HG03139 (cell line): Measurements from ENCODE around the gene DGKQ.
"Not testable (repeated sequence)": the region's sequence is repeated elsewhere in the genome, so short reads cannot be mapped to it uniquely, and the experiment has no call there.

Experiments used
- ATAC-seq: cut with Tn5 transposase; IDR thresholded peaks from one replicate; pipeline ENCODE4 v1.9.1; 2021; ENCODE audit not compliant: unreplicated experiment

DGKQ gene

DNA sequence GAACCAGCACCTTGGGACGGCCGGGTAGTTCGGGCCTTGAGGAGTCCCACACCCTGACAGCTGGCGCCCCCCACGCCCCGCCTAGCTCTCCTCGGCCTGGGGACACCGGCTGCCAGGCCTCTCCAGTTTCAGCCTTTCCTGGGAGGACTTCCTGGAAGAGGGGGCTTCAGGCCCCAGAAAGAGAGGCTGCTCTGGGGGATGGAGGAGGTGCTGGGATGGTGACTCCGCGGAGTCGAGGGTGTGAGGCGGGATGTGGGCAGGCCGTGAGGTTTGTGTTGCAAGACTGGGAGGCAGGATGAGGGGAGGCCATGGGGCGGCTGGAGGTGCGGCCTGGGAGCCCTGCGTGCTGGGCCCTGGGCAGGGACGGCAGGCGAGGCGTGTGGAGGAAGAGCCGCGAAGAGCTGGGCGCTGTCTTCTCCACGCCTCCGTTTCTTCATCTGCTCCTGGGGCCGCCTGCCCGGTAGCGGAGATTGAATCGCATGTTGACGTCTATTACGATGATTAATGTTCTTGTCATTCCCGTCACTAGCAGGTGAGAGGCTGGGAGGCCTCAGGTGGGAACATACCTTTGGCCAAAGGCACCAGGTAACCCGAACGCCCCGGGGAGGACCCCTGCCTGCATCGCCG, 37.1 kb upstream of the DGKQ start:
- ATAC-seq, result no peak

DNA sequence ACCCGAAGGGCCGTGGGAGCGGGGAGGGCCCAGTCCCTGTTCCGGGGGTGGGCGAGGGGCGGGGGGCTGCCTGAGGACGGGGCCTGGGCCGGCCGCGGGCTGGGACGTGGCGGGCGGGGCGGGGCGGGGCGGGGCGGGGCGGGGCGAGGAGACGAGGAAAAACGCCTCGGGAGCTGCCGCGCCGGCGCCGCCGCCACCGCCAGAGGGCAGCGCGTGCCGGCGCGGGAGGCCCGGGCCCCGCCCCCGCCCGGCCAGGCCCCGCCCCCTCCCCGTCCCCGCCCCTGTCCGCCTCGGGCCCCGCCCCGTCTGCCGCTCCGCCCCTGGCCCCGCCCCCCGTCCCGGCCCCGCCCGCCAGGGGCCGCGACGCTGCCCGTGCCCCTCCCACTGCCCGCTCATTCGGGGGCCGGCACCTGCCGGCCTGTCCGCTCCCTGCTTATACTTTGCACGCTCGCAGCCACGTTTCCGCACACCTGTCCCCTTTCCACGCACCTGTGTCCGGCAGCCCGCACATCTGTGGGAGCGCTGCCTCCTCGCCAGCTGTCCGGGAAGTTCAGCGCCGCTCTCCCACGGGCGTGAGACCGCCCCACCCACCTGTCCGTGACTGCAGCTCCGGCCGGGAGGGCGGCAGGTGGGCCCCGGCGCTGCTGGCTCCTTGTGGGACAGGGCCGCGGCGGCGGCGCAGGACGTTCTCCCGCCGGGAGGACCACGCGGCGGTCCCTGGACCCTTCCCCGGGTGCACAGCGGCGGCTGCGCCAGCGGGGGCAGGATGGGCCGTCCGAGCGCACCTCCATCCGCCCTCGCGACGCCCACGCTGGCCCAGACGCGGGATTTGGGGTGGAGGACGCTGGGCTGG, 36.4 kb upstream of the DGKQ start:
- no peak for ATAC-seq

DNA sequence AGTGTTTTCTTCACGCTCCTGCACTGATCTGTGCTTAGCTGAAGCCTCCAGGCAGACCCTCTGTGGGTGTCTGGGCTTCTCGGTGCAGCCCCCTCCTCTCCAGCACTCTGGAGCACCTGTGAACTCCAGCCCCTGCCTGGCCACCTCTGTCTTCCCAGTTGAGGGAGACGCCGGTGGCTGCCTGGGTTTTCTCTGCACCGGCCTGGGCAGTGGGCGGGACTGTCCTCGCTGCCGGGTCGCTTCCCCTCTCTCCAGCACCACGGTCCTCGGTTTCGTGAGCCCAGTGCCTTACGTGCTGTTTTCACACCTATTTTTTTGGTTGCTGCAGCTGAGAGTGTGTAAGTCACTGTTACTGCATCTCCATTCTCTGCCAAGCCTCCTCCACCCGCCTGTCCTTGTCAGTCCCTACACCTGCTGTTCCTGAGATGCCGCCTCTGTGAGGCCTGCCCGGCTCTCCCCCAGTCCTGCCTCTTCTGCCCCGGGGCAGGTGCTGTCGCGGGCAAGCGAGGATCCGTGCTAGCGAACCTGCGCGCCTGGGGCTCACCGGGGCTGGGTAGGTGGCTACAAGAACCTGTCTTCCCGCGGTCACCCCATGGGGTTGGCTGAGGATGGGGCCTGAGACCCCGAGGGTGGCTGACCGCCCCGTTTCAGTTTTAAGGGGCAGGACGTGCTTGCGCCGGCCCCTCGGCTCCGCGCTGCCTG, 35.6 kb upstream of the DGKQ start:
- no peak for ATAC-seq

DNA sequence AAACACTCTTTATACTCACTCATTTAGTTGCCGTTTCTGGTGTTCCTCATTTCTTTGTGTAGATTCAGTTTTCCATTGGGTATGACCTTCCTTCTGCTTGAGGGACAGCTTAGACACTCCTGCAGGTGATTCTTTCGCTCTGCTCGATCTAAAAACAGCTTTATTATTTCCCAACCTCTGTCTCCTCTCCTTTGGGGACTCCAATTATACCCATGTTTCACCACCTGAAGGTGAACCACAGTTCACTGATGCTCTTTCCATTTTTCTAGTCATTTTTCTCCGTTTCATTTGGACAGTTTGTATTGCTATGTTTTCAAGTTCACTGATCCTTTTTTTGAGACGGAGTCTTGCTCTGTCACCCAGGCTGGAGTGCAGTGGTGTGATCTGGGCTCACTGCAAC, 33.5 kb upstream of the DGKQ start:
- ATAC-seq, result no peak

DNA sequence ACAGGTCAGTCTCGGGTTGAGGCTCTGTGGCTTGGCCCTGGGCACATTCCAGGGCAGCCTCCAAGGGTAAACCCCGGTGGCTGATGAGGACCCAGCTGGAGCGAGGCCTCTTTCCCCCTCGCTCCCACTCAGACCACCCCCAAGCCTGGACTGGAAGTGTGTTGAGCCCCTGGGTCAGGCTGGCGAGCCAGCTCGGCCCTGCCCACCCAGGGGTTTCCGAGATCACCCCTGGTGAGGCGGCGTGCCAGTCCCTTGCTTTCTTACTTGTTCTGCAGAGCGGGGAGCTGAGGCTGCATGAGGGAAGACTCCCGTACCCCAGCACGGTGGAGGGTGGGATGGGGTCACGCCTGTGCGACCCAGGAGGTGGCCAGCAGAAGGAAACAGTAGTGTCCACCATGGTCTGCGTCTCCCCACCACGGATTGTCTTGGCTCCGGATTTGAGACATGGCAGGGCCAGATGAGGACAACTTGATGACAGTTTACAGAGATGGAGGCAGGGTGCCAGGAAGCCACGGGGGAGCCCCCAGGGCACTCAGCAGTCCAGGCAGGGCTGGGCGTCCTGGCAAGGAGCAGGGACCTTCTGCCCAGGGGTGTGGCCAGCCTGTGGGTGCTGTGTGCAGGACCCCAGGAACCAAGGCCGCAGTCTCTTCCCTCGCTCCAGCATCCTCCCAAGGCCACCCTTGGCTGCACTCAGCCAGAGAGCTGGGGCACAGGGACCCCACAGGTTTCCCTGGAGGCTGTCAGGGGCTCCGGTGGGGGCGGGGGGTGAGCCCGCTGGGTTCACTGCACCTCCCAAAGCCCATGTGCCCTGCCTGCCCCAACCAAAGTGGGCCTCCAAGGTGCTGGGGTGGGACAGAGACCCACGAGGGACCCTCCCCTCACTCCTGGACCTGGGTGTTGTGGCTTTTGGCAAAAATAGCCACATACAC, 31.5 kb upstream of the DGKQ start:
- no peak for ATAC-seq

DNA sequence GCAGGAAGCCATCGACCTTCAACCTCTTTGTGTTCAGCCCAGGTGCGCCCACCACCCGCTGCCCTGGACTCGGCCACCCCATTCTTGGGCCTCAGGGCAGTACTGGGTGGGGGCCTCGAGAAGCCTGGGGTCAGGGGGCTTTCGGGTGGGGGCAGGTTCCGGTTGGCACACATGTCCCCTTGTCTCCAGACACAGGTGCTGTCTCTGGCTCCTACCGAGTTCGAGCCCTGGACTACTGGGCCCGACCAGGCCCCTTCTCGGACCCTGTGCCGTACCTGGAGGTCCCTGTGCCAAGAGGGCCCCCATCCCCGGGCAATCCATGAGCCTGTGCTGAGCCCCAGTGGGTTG, 30.7 kb upstream of the DGKQ start:
- no peak for ATAC-seq

DNA sequence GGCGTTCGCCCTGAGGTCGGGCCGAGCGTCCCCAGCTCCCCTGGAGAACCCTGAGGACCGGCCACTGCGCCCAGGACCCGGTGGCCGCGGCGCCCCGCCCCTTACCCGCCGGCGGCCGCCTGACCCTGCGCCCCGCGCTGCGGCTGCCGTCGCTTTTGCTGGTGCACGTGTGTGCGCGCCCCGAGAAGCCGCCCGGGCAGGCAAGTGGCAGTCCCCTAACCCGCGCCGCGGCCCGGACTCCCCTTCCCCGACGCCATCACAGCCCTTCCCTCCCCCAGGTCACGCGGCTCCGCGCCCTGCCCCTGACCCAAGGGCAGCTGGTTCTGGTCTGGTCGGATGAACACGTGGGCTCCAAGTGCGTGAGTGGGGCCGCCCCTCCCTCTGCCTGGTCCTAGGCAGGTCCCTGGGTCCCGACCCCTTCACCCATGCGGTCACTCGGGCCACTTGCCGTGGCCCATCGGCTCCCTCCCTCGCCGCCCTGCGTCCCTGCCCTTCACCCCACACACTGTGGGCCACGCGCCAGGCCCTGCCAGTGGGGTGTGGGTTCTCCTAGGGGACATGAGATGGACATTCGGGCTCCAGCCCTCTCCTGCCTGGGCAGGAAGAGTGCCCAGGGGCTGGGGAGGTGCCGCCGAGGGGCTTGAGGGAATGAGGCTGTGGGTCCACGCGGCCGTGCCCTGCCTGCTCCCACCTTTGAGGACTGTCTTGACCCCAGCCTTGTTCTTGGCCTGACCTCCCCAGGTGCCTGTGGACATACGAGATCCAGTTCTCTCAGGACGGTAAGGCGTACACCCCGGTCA, 30.1 kb upstream of the DGKQ start:
- no peak for ATAC-seq

DNA sequence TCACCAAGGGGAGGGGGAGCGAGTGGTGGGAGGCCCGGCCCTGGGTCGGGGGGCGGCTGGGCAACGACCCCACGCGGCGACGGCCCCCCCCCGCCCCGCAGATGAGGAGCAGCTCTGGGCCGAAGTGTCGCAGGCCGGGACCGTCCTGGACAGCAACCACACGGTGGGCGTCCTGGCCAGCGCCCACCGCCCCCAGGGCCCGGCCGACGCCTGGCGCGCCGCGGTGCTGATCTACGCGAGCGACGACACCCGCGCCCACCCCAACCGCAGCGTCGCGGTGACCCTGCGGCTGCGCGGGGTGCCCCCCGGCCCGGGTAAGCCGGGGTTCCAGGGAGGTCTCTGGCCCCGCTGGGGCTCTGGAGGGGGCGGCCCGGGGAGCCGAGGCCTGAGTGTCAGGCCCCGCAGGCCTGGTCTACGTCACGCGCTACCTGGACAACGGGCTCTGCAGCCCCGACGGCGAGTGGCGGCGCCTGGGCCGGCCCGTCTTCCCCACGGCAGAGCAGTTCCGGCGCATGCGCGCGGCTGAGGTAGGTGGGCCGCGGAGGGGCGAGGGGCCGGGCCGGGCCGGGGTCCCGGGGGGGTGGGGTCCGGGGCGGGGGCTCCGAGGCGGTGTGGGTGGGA, 29.4 kb upstream of the DGKQ start:
- no peak for ATAC-seq

DNA sequence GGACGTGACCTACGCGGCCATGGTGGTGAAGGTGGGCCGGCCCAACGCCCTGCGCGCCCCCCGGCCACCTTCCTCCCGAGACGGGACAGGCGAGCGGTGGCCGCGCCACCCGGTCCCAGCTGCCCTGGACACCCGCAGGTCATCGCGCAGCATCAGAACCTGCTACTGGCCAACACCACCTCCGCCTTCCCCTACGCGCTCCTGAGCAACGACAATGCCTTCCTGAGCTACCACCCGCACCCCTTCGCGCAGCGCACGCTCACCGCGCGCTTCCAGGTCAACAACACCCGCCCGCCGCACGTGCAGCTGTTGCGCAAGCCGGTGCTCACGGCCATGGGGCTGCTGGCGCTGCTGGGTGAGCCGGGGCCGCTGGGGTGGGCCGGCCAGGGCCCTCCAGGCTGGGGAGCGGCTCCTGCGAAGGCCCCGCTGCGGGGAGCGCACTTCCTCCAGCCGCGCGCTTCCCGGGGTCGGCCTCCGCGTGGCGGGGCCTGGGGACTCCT, 28.8 kb upstream of the DGKQ start:
- no peak for ATAC-seq

DNA sequence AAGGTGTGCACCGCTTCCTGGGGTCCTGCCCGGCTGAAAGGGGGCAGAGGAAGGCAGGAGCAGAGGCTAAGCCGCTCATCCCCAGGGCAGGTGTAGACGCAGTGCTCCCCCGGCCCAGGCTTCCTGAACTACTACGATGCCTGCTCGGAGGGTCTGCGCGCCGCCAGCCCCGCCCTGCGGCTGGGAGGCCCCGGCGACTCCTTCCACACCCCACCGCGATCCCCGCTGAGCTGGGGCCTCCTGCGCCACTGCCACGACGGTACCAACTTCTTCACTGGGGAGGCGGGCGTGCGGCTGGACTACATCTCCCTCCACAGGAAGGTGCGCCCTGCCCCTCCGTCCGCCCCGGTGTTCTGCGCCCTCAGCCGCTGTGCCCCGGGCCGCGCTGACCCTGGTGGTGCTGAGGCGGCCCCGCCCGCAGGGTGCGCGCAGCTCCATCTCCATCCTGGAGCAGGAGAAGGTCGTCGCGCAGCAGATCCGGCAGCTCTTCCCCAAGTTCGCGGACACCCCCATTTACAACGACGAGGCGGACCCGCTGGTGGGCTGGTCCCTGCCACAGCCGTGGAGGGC, 28.3 kb upstream of the DGKQ start:
- ATAC-seq, result no peak

DNA sequence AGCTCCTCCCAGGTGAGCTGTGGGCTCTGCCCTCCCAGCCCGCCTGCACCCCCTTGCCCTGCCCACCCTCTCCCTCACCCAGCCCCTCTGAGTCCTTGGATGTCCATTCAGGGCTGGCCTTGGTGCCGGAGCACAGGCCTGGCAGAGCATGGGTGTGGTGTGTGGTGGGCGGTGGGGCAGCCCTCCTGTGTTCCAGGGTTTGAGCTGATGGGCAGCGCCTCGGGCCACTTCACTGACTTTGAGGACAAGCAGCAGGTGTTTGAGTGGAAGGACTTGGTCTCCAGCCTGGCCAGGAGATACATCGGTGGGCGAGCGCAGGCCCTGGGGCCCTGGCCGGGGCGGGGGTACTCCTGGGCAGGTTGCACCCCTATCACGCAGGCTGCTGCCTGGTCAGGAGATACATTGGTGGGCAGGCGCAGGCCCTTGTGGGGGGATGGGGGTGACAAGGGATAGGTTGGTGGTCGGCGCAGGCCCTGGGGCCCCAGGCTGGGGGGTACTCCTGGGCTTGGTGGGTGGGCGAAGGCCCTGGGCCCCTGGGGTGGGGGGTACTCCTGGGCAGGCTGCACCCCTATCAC, 27.4 kb upstream of the DGKQ start:
- ATAC-seq, result no peak

DNA sequence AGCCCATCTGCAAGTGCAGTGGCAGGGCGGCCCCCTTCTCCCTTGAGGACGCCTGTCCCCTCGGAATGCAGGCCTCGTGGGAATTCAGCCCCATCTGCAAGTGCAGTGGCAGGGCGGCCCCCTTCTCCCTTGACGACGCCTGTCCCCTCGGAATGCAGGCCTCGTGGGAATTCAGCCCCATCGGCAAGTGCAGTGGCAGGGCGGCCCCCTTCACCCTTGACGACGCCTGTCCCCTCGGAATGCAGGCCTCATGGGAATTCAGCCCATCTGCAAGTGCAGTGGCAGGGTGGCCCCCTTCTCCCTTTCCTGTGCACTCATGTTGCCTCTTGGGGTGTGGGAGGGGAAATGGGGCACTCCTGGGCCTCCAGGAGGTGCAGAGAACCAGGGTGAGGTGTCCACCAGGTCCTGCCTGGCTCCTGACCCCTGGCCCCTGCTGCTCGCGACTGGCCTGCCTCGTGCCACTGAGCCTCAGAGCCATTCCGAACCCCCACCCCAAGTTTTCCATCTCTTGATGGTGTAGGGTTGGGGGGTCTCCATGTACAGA, 26.6 kb upstream of the DGKQ start:
- ATAC-seq, result no peak

DNA sequence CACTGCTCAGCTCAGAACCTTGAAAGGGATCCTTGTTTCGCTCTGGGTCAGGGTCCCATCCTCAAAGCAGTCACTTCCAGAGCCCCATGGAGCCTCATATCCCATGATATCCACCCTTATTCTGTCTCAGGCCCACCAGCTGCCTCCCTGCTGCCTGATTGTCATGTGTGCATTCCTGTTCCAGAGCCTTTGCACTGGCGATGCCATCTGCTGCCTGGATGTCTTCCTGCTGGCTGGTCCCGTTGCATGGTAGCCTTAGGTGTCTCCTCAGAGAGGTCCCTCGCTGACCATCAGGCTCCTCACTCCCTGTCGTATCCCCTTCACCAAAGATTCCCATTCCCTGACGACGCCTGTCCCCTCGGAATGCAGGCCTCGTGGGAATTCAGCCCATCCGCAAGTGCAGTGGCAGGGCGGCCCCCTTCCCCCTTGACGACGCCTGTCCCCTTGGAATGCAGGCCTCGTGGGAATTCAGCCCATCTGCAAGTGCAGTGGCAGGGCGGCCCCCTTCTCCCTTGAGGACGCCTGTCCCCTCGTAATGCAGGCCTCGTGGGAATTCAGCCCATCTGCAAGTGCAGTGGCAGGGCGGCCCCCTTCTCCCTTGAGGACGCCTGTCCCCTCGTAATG, 26.0 kb upstream of the DGKQ start:
- ATAC-seq, result not testable (repeated sequence)

DNA sequence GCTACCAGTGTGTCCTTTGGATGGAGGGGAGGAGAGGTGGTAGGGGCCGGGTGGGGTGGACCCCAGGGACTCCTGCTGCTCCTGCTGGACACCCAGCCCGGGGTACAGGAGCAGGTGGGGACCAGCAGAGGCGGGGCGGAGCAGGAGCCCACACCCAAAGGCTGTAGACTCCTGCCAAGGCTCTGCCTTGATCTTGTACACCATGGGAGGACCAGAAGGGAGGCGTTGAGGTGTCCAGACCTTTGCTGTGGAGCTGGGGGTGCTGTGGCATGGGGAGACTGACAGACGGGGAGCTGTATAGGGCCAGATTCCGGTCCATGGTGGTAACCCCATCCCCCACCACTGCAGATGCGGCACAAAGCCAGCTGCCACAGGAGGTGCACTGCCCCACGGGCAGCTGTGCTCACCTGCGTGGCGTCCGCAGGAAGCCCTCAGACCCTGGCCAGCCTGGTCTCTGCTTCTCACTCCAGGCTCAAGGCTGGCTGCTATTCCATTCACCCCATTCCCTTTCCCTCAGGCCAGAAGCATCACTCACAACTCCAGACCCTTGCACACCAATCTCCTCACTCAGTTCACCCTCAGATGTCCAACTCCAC, 24.8 kb upstream of the DGKQ start:
- no peak for ATAC-seq

DNA sequence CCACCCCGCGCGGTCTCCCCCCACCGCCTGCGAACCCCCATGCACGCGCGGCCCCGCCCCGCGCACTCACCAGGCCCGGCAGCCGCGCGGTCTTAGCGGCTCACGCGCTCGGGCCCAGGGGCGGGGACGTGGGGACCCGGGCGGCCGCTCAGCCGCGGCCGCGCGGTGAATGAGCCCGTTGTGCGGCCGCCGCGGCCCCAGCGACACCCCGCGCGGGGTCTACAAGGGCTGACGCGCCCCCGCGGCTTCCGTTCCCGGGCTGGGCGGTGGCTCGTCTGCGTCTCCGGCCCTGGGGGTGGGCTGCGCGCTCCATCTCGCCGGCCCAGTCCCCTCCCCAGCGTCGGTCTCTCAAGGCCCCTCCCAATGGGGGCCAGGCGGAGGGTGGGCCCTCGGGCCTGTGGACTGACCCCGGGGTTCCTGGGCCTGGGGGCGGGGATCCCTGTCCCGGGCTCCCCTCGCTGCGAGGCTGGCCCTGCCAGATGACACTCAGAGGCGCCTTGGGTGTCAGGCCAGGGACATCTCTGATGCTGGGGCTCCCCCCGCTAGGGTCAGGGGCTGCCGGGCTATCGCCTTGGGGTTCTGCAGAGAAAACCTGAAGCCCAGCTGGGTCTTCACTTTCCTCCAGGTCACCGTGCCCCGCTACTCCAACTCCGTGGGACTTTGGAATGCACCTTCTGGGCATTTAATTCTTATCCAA, 24.2 kb upstream of the DGKQ start:
- no peak for ATAC-seq

DNA sequence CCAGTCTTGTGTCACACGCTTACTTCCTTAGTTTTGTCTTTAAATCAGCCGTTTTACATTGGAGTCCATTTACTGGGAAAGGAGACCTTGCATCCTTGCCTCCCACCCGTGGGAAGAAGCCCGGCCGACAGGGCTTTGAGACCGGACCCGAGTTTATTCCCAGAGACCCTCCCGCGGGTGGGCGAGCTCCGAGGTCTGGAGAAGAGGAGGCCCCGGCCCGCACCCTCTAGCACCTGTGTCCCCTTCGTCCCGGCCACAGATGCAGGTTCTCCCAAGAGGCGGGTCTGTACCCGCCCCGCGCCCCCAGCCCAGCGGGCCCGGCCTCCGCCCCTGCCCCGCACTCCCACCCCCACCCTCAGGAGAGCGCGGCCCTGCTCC, 23.6 kb upstream of the DGKQ start:
- no peak for ATAC-seq
